Panc1 (cell line): ENCODE results near the gene PLIN4.

Experiments used
- POLR2AphosphoS5 ChIP-seq: IDR thresholded peaks from 2 replicates; pipeline ENCODE4 v1.6.1; 2012; ENCODE audit warnings: mild to moderate bottlenecking, low read depth, low read length, moderate library complexity
- TF ChIP-seq, protein P1 (sequence below): fragments of 450-650 bp; IDR thresholded peaks from 2 replicates; pipeline ENCODE4 v1.5.1; 2017; ENCODE audit warnings: mild to moderate bottlenecking

GRCh38 chr19:4550018-4550417, 31.7 kb upstream of the PLIN4 start:
- TF ChIP-seq, protein P1, sequence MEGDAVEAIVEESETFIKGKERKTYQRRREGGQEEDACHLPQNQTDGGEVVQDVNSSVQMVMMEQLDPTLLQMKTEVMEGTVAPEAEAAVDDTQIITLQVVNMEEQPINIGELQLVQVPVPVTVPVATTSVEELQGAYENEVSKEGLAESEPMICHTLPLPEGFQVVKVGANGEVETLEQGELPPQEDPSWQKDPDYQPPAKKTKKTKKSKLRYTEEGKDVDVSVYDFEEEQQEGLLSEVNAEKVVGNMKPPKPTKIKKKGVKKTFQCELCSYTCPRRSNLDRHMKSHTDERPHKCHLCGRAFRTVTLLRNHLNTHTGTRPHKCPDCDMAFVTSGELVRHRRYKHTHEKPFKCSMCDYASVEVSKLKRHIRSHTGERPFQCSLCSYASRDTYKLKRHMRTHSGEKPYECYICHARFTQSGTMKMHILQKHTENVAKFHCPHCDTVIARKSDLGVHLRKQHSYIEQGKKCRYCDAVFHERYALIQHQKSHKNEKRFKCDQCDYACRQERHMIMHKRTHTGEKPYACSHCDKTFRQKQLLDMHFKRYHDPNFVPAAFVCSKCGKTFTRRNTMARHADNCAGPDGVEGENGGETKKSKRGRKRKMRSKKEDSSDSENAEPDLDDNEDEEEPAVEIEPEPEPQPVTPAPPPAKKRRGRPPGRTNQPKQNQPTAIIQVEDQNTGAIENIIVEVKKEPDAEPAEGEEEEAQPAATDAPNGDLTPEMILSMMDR, result no peak
- TF ChIP-seq POLR2AphosphoS5, result no peak
